ENCODE results near the gene RIMS4. TPM values are rescaled to one million over a fixed set of nuclear protein-coding genes. Genes with fewer than 3 reads are reported as not detected.
A peak's percentile ranks its signal among the peaks of the same experiment; 100 is the strongest.

The RIMS4 gene
- total and polyA plus RNA-seq, 9 of the 15 experiments (the other 6 are each of a cell fraction or from before 2014, with no cell fraction given): 0.04 TPM; not detected in 8

- no TSS peak for BruUV-seq (replicated peaks)
- H3K9ac ChIP-seq (ENCODE audit: insufficient read depth in 1 of 2, low read depth in 2 of 2, low read length in 2 of 2): peak overlapping the region in 1 of 2 experiments; percentile 58; a peak in 2 of 4 replicates
- TF ChIP-seq ZNF766 (CRISPR knock-in tag; conservative IDR thresholded peaks at IDR 0.05): no peak
- TF ChIP-seq CUX1 (CRISPR knock-in tag; IDR thresholded peaks at IDR 0.05): no peak
- TF ChIP-seq ZKSCAN1 (IDR thresholded peaks at IDR 0.05; ENCODE audit: low read depth, low read length): peak; percentile 91; the same call in 1 of the 2 replicates
- no peak for TF ChIP-seq SLC30A9 (CRISPR knock-in tag; IDR thresholded peaks at IDR 0.05)
- no peak for TF ChIP-seq IRF1 (CRISPR knock-in tag; IDR thresholded peaks at IDR 0.05; ENCODE audit: borderline replicate concordance)
- TF ChIP-seq ZNF24 (IDR thresholded peaks at IDR 0.05): no peak
- no peak for TF ChIP-seq PRDM10 (IDR thresholded peaks at IDR 0.05; ENCODE audit: partially characterized antibody)
- no peak for TF ChIP-seq COPS2 (conservative IDR thresholded peaks at IDR 0.05)
- ChIA-PET POLR2A (no interaction called here), CTCF (ENCODE audit: low intra/inter-chr PET ratio) (no interaction called here)
- no peak overlapping the region for H3K27ac ChIP-seq (ENCODE audit: extremely low read depth, low read depth, low read length)
- peaks cover 26 to 67% of the 10 kb centered on the region in 2 experiments for H3K27me3 ChIP-seq (ENCODE audit: control insufficient read depth in 2 of 2, insufficient read depth in 2 of 2, low read length in 2 of 2)
- in situ Hi-C loops (cut with MboI): no loop called here
- DNase-seq (ENCODE audit: extremely low read depth in 1 of 4, low spot score in 3 of 4): no peak
- no peaks in the 10 kb centered on the region for H3K9me3 ChIP-seq (replicated peaks; ENCODE audit: control insufficient read depth, insufficient read depth, low read depth, low read length)
- intact Hi-C loops (cut with micrococcal nuclease): no loop called here
- peaks cover 0 to 17% of the 10 kb centered on the region in 2 experiments; a peak in 2 of 5 replicates for H3K4me1 ChIP-seq (replicated peaks in 1 of 2; ENCODE audit: control insufficient read depth in 2 of 2, insufficient read depth in 2 of 2, low read length in 2 of 2)
- no peak overlapping the region for H3K4me3 ChIP-seq
- no peaks in the 10 kb centered on the region for H3K36me3 ChIP-seq (ENCODE audit: control insufficient read depth, insufficient read depth, low read length)
- H3K79me2 ChIP-seq (ENCODE audit: control insufficient read depth, insufficient read depth, low read length): no peaks in the 10 kb centered on the region
- WGBS (ENCODE audit: insufficient coverage, low coverage, missing lambda C conversion rate): 9% methylated on average over 11 of the region's 13 CpGs
- no peak for ATAC-seq
- no peak overlapping the region for H2AFZ ChIP-seq (ENCODE audit: low read depth, low read length)
- peaks cover 8% of the 10 kb centered on the region; the same call in 1 of the 2 replicates for H4K20me1 ChIP-seq (replicated peaks; ENCODE audit: control insufficient read depth, insufficient read depth, low read length)
- no peak overlapping the region for H3K4me2 ChIP-seq (ENCODE audit: insufficient read depth, low read length)
- no peaks in the 10 kb centered on the region for H3K9me1 ChIP-seq (ENCODE audit: control insufficient read depth, insufficient read depth, low read length)
- no peak for FAIRE-seq
Observed at GRCh38 chr20:44714102-44714700, 96.1 kb downstream of the RIMS4 start.
